Osteoblast (primary cell): ENCODE measurements around the gene TSPAN11. TPM values are rescaled to one million over a fixed set of nuclear protein-coding genes. Genes with fewer than 3 reads are reported as not detected.
"Not testable (repeated sequence)": the region's sequence is repeated elsewhere in the genome, so short reads cannot be mapped to it uniquely, and the experiment has no call there.

Experiments used
- DNase-seq: peaks from one replicate; pipeline ENCODE4 v3.0.0; 2011; ENCODE audit warnings: low spot score, mixed read lengths; ENCODE audit not compliant: insufficient read length; ENCODE audit errors: missing footprints
- H2AFZ ChIP-seq: 2 replicates; pipeline ENCODE4 v1.6.0; 2011; ENCODE audit warnings: mild to moderate bottlenecking, low read length
- H3K27ac ChIP-seq: 2 replicates; pipeline ENCODE4 v1.5.1; 2011; ENCODE audit warnings: mild to moderate bottlenecking, low read depth, low read length, moderate library complexity
- H3K27me3 ChIP-seq: 2 replicates; pipeline ENCODE4 v1.6.0; 2012; ENCODE audit warnings: mild to moderate bottlenecking, control low read depth, inconsistent platforms, low read length, moderate library complexity; ENCODE audit not compliant: insufficient read depth
- H3K36me3 ChIP-seq: 2 replicates; pipeline ENCODE4 v1.5.1; 2011; ENCODE audit warnings: mild to moderate bottlenecking, low read length, control low read depth, moderate library complexity; ENCODE audit not compliant: insufficient read depth
- H3K4me1 ChIP-seq: 2 replicates; pipeline ENCODE4 v1.5.1; 2011; ENCODE audit warnings: mild to moderate bottlenecking, low read length, control low read depth, moderate library complexity; ENCODE audit not compliant: insufficient read depth
- H3K4me2 ChIP-seq: 2 replicates; pipeline ENCODE4 v1.6.0; 2011; ENCODE audit warnings: mild to moderate bottlenecking, low read length; ENCODE audit not compliant: insufficient read depth
- H3K4me3 ChIP-seq: fragments of 200-600 bp; sonication (generic); 3 replicates; pipeline ENCODE4 v1.5.1; 2012; ENCODE audit warnings: mild to moderate bottlenecking, low read length, inconsistent platforms; ENCODE audit not compliant: insufficient read depth
- H3K79me2 ChIP-seq: 2 replicates; pipeline ENCODE4 v1.6.0; 2012; ENCODE audit warnings: mild to moderate bottlenecking, low read length, control low read depth, inconsistent platforms; ENCODE audit not compliant: insufficient read depth
- H3K9me3 ChIP-seq: 2 replicates; pipeline ENCODE4 v1.5.1; 2011; ENCODE audit warnings: low read depth, low read length, control low read depth
- H4K20me1 ChIP-seq: 2 replicates; pipeline ENCODE4 v1.6.0; 2012; ENCODE audit warnings: mild to moderate bottlenecking, low read length, control low read depth; ENCODE audit not compliant: insufficient read depth
- total RNA-seq: library from RNA; depleted of rRNA; stranded (reverse); fragments of >200 nt; gene quantifications from 2 replicates; pipeline ENCODE4 v1.2.3, GENCODE V29; 2012
- TF ChIP-seq, protein P1 (sequence below): IDR thresholded peaks from 2 replicates; pipeline ENCODE4 v1.5.1; 2011; ENCODE audit warnings: mild to moderate bottlenecking, low read depth, low read length, moderate library complexity; ENCODE audit errors: extremely low read depth

The TSPAN11 gene
- total RNA-seq, 1 donor = 5.4 TPM

DNA sequence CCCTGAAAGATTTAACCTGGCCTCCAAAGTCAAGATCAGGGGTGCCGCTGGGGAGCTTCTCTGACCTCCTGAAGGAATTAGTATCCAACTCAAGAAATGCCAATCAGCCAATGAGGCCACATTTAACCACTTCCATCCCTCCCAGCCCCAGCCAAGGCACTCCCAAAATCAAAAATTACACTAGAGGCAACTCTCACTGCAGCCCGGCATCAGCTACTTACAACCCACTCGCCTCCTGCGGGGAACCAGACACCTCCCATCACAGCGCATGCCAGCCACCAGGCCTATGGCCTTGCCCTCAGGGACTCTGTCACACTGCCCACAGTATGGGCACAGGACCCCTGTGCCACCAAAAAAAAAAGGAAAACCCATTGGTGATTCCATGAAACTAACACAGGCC lies 84.8 kb downstream of the TSPAN11 start:
- Histone ChIP-seq H3K36me3 (no peaks in the 10 kb centered on the region), H4K20me1 (no peaks in the 10 kb centered on the region), H3K27me3 (no peaks in the 10 kb centered on the region), H3K4me2 (no peak overlapping the region), H3K27ac (no peak overlapping the region), H3K4me3 (no peak overlapping the region), H2AFZ (no peak overlapping the region), H3K79me2 (no peaks in the 10 kb centered on the region), H3K4me1 (peaks cover under 1% of the 10 kb centered on the region), H3K9me3 (no peaks in the 10 kb centered on the region)
- TF ChIP-seq, protein P1, sequence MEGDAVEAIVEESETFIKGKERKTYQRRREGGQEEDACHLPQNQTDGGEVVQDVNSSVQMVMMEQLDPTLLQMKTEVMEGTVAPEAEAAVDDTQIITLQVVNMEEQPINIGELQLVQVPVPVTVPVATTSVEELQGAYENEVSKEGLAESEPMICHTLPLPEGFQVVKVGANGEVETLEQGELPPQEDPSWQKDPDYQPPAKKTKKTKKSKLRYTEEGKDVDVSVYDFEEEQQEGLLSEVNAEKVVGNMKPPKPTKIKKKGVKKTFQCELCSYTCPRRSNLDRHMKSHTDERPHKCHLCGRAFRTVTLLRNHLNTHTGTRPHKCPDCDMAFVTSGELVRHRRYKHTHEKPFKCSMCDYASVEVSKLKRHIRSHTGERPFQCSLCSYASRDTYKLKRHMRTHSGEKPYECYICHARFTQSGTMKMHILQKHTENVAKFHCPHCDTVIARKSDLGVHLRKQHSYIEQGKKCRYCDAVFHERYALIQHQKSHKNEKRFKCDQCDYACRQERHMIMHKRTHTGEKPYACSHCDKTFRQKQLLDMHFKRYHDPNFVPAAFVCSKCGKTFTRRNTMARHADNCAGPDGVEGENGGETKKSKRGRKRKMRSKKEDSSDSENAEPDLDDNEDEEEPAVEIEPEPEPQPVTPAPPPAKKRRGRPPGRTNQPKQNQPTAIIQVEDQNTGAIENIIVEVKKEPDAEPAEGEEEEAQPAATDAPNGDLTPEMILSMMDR = no peak
- DNase-seq = no peak

DNA sequence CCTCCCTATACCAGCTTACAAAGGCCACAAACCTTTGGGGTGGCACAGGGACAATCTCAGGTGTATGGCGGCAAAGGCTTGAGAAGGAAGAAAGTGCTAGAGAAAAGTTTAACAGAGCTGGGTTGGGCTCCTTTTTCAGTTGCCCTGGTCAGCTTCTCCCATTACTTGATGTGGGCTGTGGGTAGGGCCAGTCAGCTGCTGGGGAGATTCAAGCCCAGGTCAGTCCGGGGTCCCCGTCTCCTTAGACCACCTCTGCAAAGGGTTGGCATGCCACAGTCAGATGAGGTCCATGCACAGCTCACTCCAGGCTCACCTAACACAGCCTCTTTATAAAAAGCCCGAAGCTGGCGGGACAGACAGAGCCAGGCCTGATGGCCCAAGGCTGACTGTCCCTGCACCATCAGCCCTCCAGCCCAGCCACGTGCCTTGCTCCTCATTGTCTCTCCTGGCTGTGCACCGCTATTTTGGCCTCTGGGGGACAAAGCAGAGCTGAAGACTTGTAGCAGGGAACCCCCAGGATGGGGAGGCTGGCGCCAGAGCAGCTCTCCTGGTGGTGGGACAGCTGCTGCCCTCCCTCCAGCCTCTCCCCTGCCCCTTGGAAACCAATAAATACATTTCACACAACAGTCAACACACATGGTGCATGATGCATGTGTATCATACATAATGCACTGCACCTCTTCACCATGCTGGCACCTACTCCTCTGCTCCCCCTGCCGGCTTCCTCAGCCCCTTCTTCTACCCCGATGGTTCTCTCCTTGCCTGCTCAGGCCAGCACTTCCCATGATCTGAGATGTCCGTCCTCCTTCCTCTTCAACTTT lies 85.4 kb downstream of the TSPAN11 start:
- Histone ChIP-seq H3K4me2 (no peak overlapping the region), H3K79me2 (no peaks in the 10 kb centered on the region), H3K27ac (no peak overlapping the region), H3K36me3 (no peaks in the 10 kb centered on the region), H3K4me1 (no peaks in the 10 kb centered on the region), H3K27me3 (no peaks in the 10 kb centered on the region), H2AFZ (no peak overlapping the region), H3K4me3 (no peak overlapping the region), H4K20me1 (no peaks in the 10 kb centered on the region), H3K9me3 (no peaks in the 10 kb centered on the region)
- TF ChIP-seq, protein P1 = peak; percentile 31
- no peak for DNase-seq

DNA sequence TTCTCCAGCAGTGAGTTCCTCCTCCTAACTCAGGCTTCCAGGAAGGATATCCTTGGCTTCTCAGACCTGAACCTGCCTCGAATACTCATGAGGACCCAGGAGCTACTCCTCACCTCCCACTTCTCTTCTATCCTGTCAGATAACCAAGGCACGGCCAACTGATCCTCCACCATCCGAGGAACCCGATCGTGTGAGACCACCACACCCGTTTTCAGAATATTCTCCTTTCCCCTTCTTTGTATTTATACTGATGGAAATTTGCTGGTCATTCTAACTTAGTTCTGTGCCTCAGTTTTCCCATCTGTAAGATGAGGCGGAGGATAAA lies 86.0 kb downstream of the TSPAN11 start:
- not testable (repeated sequence) for H3K27ac ChIP-seq, H3K4me2 ChIP-seq, H3K36me3 ChIP-seq, H3K4me3 ChIP-seq, H2AFZ ChIP-seq, H3K4me1 ChIP-seq, H3K9me3 ChIP-seq, H4K20me1 ChIP-seq, DNase-seq, H3K27me3 ChIP-seq, H3K79me2 ChIP-seq

DNA sequence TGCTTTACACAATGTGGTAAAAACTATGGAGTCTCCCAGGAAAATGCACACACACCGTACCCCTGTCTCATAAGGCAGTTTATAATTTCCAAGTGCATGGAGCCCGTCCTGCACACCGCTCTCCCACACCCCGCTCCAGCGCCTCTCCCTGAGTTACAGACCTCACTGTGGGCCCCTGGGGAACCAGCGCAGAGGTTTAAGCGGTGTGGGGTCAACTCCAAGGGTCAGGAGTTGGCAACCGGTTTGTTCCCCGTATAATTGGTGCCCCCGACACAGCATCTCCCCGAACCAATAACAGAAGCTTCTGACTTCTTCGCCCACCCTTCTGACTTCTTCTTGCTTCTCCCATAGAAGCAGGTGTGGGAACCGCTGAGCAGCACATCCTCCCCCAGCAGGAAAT lies 88.7 kb downstream of the TSPAN11 start:
- DNase-seq = no peak
- no peak overlapping the region for H3K27ac ChIP-seq

More for the DNA sequence above, 88.7 kb downstream of the TSPAN11 start:
- no peak overlapping the region for H3K4me3 ChIP-seq
- TF ChIP-seq, protein P1 = no peak
- H3K79me2 ChIP-seq = no peaks in the 10 kb centered on the region
- H3K9me3 ChIP-seq = no peaks in the 10 kb centered on the region
- H4K20me1 ChIP-seq = no peaks in the 10 kb centered on the region
- no peak overlapping the region for H2AFZ ChIP-seq
- H3K4me1 ChIP-seq = no peaks in the 10 kb centered on the region
- H3K36me3 ChIP-seq = no peaks in the 10 kb centered on the region
- no peak overlapping the region for H3K4me2 ChIP-seq
- H3K27me3 ChIP-seq = no peaks in the 10 kb centered on the region
